ENCODE measurements around the gene CTSH. TPM values are rescaled to one million over a fixed set of nuclear protein-coding genes. Genes with fewer than 3 reads are reported as not detected.

Gene CTSH
- total and polyA plus RNA-seq, 2 of the 13 experiments (the other 11 are each of a cell fraction or from before 2014, with no cell fraction given) = 265 to 653 TPM

DNA sequence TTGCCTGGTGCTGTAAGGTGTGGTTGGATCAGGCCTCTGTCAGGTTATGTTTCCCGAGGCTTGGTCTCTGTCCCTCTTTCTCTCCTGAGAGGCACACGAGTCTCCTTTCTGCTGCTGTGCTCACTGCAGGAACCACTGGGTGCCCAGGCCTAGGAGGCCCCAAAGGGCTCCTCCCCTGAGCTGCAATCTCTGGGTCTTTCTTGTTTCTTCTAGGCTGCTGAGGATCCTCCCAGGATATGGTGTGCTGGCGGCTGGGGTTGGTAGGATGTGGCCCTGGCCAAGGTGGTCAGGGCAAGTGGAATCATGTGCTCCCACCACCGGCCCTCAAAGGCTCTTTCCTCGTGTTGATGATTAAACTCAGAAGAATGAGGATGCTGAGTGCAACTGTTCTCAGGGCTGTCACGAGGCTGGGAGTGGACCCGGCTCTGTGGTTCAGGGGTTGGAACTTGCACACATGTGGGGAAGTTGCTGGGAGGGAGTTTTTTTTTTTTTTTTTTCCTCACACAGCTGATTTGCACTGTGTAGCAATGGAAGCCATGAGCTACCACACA lies 43.6 kb upstream of the CTSH start (continued):
- TF ChIP-seq POLR2A (IDR thresholded peaks at IDR 0.05; ENCODE audit: insufficient read depth in 1 of 2, low read depth in 2 of 2, low read length in 2 of 2) (peak in 1 of 2 experiments; percentile 69; a peak in 1 of 4 replicates), JUND (CRISPR knock-in tag; IDR thresholded peaks at IDR 0.05) (peak; percentile 84; the same call in 1 of the 2 replicates), ZNF816 (CRISPR knock-in tag; IDR thresholded peaks at IDR 0.05; ENCODE audit: borderline replicate concordance) (no peak; the same call in 1 of the 2 replicates), ZFP82 (CRISPR knock-in tag; IDR thresholded peaks at IDR 0.05; ENCODE audit: borderline replicate concordance) (no peak)

DNA sequence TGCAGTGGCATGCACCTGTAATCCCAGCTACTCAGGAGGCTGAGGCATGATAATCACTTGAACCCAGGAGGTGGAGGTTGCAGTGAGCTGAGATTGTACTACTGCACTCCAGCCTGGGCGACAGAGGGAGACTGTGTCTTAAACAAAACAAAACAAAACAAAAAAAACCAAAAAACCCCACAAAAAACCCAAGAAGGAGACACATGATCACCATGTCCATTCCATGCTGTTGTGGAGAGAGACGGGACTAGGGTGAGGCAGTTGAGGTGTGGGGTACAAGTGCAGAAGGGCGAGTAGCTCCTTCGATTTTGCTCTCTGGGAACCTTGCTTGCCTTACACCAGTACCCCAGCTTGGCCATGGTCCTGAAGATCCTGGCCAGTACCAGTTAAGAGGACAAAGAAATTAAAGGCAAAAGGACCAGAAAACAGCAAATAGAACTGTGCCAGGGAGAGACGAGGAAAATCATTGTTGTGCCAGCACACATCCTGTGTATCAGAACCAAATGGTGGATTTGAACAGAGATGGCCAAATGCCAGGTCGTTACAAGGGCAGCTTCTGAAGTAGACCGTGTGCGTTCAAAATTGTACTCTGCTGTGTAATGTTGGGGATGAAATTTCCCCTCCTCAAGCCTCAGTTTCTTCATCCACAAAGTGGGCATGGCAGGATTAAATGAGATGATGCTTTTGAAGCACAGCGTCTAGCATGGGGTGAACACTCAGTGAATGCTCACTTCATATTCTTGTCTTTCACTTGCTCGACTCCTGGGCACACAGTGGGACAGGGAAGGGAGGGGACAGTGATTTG lies 42.9 kb upstream of the CTSH start:
- Histone ChIP-seq H3K4me2 (ENCODE audit: low read depth, low read length) (peak overlapping the region; percentile 54), H3K4me3 (replicated peaks in 1 of 3; ENCODE audit: insufficient read depth in 1 of 3, low read depth in 2 of 3, low read length in 3 of 3) (no peak overlapping the region), H2AFZ (ENCODE audit: low read length) (no peak overlapping the region), H3K79me2 (ENCODE audit: insufficient read depth, low read length) (no peaks in the 10 kb centered on the region), H4K20me1 (ENCODE audit: insufficient read depth, low read length) (no peaks in the 10 kb centered on the region), H3K27ac (ENCODE audit: extremely low read length, insufficient read depth, low read length) (peak overlapping the region; percentile 94), H3K9ac (ENCODE audit: insufficient read depth, low read depth, low read length) (peak overlapping the region; percentile 68), H3K9me3 (ENCODE audit: low read length) (no peaks in the 10 kb centered on the region), H3K36me3 (replicated peaks in 1 of 2; ENCODE audit: control insufficient read depth in 1 of 2, insufficient read depth in 2 of 2, low read length in 2 of 2) (no peaks in the 10 kb centered on the region), H3K27me3 (ENCODE audit: control insufficient read depth in 1 of 2, insufficient read depth in 2 of 2, low read length in 2 of 2) (no peaks in the 10 kb centered on the region), H3K4me1 (ENCODE audit: insufficient read depth, low read length) (peaks cover 90% of the 10 kb centered on the region)
- WGBS (ENCODE audit: low lambda C conversion rate) = 92% methylated on average over 10 of the region's 10 CpGs
- intact Hi-C loops (cut with micrococcal nuclease; ENCODE audit: unreplicated experiment) = no loop called here
- BruUV-seq (replicated peaks) = TSS peak; percentile 92
- in situ Hi-C loops (cut with HindIII; ENCODE audit: extremely low pct_ligation_motif_present, low pct_unique_long_range_greater_than_20kb) = no loop called here
- FAIRE-seq (no peak), ATAC-seq (no peak), DNase-seq (ENCODE audit: low spot score) (no peak)
- POLR2A ChIA-PET = interaction anchor here (1.1 to 2.5 kb wide), 5 partner anchors 9 to 19 kb away, joined by 3 to 27 read pairs (median 7); no protein-coding TSS in a partner anchor
- CTCF ChIA-PET (ENCODE audit: low intra/inter-chr PET ratio, low total read pairs) = interaction anchor here (1.3 kb wide), 1 partner anchor 17 kb away, joined by 3 read pairs; no protein-coding TSS in a partner anchor
- TF ChIP-seq ATAD3A (CRISPR knock-in tag; IDR thresholded peaks at IDR 0.05) = no peak
- 0 out of 2 replicates have a peak, but pooled peaks have one; percentile 39 for TF ChIP-seq ZSCAN31 (CRISPR knock-in tag; IDR thresholded peaks at IDR 0.05; ENCODE audit: low read depth)
- TF ChIP-seq, protein P1, sequence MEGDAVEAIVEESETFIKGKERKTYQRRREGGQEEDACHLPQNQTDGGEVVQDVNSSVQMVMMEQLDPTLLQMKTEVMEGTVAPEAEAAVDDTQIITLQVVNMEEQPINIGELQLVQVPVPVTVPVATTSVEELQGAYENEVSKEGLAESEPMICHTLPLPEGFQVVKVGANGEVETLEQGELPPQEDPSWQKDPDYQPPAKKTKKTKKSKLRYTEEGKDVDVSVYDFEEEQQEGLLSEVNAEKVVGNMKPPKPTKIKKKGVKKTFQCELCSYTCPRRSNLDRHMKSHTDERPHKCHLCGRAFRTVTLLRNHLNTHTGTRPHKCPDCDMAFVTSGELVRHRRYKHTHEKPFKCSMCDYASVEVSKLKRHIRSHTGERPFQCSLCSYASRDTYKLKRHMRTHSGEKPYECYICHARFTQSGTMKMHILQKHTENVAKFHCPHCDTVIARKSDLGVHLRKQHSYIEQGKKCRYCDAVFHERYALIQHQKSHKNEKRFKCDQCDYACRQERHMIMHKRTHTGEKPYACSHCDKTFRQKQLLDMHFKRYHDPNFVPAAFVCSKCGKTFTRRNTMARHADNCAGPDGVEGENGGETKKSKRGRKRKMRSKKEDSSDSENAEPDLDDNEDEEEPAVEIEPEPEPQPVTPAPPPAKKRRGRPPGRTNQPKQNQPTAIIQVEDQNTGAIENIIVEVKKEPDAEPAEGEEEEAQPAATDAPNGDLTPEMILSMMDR (CRISPR knock-in tag; IDR thresholded peaks at IDR 0.05) = no peak
- TF ChIP-seq POLR2G (IDR thresholded peaks at IDR 0.05; ENCODE audit: low read depth, low read length) = no peak
- TF ChIP-seq XRCC5 (optimal IDR thresholded peaks at IDR 0.05; ENCODE audit: low read length) = no peak
- TF ChIP-seq PAX8 (CRISPR knock-in tag; IDR thresholded peaks at IDR 0.05; ENCODE audit: borderline replicate concordance) = no peak
- TF ChIP-seq, protein P2, sequence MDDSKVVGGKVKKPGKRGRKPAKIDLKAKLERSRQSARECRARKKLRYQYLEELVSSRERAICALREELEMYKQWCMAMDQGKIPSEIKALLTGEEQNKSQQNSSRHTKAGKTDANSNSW (CRISPR knock-in tag; IDR thresholded peaks at IDR 0.05; ENCODE audit: borderline replicate concordance) = no peak
- no peak for TF ChIP-seq BCL6 (CRISPR knock-in tag; IDR thresholded peaks at IDR 0.05)
- no peak for TF ChIP-seq ZNF441 (CRISPR knock-in tag; IDR thresholded peaks at IDR 0.05; ENCODE audit: borderline replicate concordance)
- no peak for TF ChIP-seq ZMYM4 (CRISPR knock-in tag; IDR thresholded peaks at IDR 0.05)
- no peak for TF ChIP-seq TRIM24 (CRISPR knock-in tag; IDR thresholded peaks at IDR 0.05)
- TF ChIP-seq, protein P3, sequence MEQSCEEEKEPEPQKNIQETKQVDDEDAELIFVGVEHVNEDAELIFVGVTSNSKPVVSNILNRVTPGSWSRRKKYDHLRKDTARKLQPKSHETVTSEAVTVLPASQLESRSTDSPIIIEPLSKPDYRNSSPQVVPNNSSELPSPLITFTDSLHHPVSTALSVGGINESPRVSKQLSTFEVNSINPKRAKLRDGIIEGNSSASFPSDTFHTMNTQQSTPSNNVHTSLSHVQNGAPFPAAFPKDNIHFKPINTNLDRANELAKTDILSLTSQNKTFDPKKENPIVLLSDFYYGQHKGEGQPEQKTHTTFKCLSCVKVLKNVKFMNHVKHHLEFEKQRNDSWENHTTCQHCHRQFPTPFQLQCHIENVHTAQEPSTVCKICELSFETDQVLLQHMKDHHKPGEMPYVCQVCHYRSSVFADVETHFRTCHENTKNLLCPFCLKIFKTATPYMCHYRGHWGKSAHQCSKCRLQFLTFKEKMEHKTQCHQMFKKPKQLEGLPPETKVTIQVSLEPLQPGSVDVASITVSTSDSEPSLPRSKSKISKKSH (CRISPR knock-in tag; IDR thresholded peaks at IDR 0.05; ENCODE audit: borderline replicate concordance) = no peak
- TF ChIP-seq CC2D1A (CRISPR knock-in tag; IDR thresholded peaks at IDR 0.05) = no peak
- no peak for TF ChIP-seq MAFK (conservative IDR thresholded peaks at IDR 0.05 in 1 of 2, IDR thresholded peaks at IDR 0.05 in 1 of 2; ENCODE audit: low read length in 2 of 2)
